Raji (cell line): ENCODE measurements around the gene MYO15B.

ENCODE experiments used
- POLR2A ChIP-seq: IDR thresholded peaks from 2 replicates; pipeline ENCODE4 v1.6.1; 2011; ENCODE audit warnings: low read depth, low read length, control low read depth; ENCODE audit not compliant: insufficient read depth

Gene MYO15B

DNA sequence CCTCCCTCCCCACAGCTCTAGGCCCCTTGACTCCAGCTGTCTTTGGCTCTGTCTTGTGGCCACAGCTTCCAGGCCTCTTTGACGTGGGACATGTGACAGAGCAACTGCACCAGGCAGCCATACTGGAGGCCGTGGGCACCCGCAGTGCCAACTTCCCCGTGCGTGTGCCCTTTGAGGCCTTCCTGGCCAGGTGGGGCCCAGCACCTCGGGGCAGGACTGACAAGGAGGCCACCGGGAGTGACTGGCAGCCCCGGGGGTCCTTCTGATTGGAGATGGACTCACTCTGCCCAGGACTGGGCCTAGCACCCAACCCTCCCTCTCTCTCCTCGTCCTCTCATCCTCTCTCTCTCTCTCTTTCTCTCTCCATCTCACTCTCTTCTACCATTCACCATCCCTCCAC, 15.5 kb downstream of the MYO15B start:
- TF ChIP-seq POLR2A = no peak

DNA sequence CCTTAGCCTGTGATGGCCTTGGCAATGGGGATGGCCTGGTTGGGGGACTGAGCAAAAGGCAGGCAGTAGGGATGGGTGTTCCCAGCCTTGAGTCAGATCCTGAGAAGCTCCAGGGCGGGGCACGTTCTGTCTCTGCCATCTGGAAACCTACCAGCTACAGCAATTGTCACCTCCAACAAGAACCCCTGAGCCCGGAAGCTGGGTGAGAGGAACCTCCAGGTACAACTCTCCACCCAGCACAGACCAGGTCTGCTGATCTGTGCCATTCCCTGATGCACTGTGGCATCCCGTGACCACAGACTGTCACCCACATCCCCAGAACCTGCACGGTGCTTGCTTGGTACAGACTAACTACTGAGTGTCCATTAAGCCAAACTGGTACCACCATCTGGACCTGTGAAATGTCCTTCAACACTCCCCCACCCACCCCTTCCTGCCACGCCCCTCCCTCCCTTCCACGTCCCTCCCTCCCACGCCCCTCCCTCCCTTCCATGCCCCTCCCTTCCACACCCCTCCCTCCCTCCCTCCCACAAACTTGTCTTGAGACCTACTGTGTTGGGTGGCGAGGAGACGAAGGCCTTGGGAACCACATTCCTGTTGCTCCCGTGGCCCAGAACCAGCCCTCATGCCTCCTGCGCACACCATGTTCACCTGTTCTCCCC, 16.6 kb downstream of the MYO15B start:
- no peak for TF ChIP-seq POLR2A

DNA sequence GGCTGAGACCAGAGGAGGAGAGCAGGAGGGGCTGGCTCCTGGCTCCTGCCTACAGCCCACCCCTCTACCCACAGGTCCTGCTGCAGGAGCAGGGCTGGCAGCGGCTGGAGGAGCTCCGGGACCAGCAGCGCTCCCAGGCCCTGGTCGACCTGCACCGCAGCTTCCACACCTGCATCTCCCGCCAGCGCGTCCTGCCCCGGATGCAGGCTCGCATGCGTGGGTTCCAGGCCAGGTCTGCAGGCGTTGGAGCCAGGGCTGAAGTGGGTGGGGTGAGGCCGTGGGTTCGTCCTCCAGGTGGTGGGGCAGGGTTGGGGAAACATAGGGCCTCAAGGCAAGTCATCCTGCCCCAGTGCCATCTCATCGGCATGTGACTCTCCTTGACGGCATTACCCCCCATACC, 18.2 kb downstream of the MYO15B start:
- TF ChIP-seq POLR2A = no peak

DNA sequence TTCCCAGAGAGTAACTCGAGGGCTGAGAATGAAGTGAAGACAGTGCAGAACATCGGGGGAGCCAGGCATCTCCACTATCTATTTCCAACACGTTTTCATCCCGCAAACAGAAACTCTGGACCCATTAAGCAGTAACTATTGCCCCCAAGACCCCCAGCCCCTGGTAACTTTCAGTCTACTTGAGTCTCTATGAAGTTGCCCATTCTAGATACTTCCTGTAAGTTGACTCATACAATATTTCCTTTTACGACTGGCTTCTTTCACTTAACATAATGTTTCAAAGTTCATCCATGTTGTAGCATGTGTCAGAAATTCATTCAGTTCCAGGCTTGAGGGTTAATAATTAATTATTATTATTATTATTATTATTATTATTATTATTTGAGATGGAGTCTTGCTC, 19.5 kb downstream of the MYO15B start:
- no peak for TF ChIP-seq POLR2A

- TF ChIP-seq POLR2A = no peak
Observed at GRCh38 chr17:75610103-75610984, 22.7 kb downstream of the MYO15B start.

GRCh38 chr17:75611851-75612429, 24.3 kb downstream of the MYO15B start:
- TF ChIP-seq POLR2A = no peak

- TF ChIP-seq POLR2A = no peak
Observed at GRCh38 chr17:75612906-75613626, 25.5 kb downstream of the MYO15B start.

- TF ChIP-seq POLR2A = no peak
Observed at GRCh38 chr17:75614006-75614405, 26.4 kb downstream of the MYO15B start.

DNA sequence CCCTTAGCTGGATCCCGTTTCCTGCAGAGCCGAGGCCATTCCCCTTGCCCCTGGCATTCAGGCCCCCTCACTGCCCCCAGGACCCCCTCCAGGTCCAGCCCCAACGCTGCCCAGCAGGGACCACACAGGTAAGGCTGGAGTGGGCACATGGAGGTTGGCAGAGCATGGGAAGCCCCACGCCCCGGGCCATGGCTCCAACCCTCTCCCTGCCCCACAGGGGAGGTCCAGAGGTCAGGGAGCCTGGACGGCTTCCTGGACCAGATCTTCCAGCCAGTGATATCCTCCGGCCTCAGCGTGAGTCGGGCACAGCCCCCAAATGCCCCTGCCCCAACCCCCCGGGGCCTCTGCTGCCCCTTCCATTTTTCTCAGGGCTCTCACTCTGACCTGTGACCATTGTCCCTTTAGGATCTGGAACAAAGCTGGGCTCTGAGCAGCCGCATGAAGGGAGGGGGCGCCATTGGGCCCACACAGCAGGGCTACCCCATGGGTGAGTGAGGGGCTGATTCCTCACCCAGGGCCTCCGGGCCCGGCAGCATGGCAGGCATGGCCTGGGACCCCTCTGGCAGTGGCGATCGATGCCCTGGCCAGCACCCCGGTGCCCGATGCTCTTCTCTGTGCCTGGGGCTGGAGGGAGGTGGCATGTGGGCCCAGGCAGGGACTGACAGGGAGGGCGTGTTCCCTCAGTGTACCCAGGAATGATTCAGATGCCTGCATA, 27.1 kb downstream of the MYO15B start:
- TF ChIP-seq POLR2A = no peak

DNA sequence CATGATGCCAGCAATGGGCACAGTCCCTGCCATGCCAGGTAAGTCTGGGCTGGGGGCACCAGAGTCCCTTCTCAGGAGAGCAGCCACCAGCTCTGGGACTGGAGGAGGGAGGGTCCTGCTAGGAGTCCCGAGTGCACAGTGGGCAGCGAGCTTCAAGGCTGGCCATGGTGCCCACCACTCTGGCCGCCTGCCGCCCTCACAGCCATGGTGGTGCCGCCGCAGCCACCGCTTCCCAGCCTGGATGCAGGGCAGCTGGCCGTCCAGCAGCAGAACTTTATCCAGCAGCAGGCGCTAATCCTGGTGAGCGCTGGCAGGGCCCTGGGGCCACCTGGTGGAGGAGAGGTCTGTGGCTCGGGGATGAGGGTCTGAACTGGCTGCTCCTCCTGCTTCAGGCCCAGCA, 27.7 kb downstream of the MYO15B start:
- no peak for TF ChIP-seq POLR2A

GRCh38 chr17:75616521-75617122, 29.0 kb downstream of the MYO15B start:
- no peak for TF ChIP-seq POLR2A

GRCh38 chr17:75617218-75617617, 29.6 kb downstream of the MYO15B start:
- TF ChIP-seq POLR2A = no peak

DNA sequence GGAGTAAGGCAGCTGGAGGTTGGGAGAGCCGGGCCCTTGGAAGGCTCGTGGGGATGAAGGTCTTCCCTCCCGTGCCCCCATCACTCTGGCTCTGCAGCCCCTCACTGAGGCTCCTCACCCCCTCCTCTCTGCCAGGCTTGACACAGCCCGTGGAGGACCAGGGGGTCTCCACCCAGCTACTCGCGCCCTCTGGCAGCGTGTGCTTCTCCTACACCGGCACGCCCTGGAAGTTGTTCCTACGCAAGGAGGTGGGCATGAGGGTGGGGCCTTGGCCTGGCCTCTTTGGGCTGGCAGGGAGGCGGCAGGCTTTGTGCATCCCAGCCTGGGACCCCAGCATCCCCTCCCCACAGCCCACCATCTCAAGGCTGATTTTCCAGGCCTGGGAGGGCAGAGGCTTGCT, 30.1 kb downstream of the MYO15B start:
- TF ChIP-seq POLR2A = no peak
